Measurements from ENCODE around the gene YY1AP1. TPM values are rescaled to one million over a fixed set of nuclear protein-coding genes. Genes with fewer than 3 reads are reported as not detected.
A peak's percentile ranks its signal among the peaks of the same experiment; 100 is the strongest.
"Not testable (repeated sequence)": the region's sequence is repeated elsewhere in the genome, so short reads cannot be mapped to it uniquely, and the experiment has no call there.

YY1AP1 gene
- total RNA-seq, 2 experiments from 2014 or later: 68.9 to 81.9 TPM

DNA sequence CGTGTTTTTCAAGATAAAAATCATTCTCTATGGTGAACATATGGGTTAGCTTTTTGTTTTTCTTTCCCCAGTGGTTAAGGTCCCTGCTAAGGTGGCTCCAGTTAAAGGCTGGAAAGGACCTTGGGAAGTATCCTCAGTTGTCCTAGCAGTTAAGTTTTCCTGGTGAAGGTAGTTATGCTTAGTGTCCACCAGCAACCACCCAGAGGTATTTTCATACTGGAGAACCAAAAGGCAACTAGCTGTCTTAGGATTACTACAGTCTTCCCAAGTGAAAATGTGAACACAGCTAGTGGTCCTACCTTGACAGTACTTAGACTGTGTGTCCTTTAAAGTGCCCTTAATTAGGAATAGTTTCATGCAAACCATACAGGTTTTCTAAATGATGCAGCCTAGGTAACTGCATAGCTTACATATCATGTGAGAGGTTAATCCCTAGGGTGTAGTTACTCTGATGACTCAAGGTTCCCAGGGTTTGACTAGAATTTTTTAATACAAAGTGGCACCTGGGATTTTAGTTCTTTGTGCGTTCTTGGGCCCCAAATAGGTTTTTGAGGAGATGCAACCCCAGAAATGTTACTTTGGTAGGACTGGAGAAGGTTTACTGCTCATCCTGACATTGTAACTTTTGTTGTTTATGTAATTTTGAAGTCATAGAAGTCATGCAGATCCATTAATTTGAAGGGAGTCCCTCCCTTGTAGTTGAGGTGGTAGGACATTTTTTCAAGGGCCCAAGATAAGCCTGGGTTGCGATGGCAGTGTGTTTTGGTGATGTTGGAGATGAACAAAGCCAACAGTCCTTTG lies 36.5 kb downstream of the YY1AP1 start:
- Mint-ChIP-seq H3K27me3 (peaks cover 12% of the 10 kb centered on the region), H3K36me3 (ENCODE audit: low read depth) (no peaks in the 10 kb centered on the region), H3K4me3 (no peak overlapping the region), H3K9me3 (no peaks in the 10 kb centered on the region), H3K27ac (no peak overlapping the region), H3K4me1 (no peaks in the 10 kb centered on the region)
- POLR2A ChIA-PET: no interaction called here
- DNase-seq: no peak
- CTCF ChIA-PET: interaction anchor here (0.6 to 1.1 kb wide), 2 partner anchors 38 to 304 kb away, joined by 3 read pairs; no protein-coding TSS in a partner anchor

DNA sequence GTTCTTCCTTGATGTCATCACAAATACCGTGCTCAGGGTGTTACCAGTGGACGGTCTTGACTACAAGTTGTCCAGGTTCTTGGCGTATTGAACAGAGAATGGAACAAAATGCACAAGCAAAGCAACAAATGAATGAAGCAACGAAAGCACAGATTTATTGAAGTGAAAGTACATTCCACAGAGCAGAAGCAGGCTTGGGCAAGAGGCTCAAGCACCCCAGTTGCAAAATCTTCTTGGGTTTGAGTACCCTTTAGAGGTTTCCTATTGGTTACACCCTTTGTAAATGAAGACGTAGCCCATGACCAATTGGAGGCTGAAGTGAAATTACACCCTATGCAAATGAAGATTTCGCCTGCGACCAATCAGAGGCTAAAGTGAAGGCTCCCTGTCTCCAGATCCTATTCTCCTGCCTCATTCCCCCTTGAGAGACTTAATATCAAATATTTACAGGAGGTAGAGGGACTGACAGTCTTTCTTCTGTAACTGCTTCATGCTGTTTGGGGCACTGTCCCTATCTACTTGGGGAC lies 38.3 kb downstream of the YY1AP1 start:
- CTCF ChIA-PET: no interaction called here
- DNase-seq: no peak
- H3K9me3 Mint-ChIP-seq: no peaks in the 10 kb centered on the region
- no peak overlapping the region for H3K4me3 Mint-ChIP-seq
- no peak overlapping the region for H3K27ac Mint-ChIP-seq
- POLR2A ChIA-PET: no interaction called here
- H3K4me1 Mint-ChIP-seq: no peaks in the 10 kb centered on the region
- H3K27me3 Mint-ChIP-seq: peaks cover 12% of the 10 kb centered on the region
- no peaks in the 10 kb centered on the region for H3K36me3 Mint-ChIP-seq (ENCODE audit: low read depth)

DNA sequence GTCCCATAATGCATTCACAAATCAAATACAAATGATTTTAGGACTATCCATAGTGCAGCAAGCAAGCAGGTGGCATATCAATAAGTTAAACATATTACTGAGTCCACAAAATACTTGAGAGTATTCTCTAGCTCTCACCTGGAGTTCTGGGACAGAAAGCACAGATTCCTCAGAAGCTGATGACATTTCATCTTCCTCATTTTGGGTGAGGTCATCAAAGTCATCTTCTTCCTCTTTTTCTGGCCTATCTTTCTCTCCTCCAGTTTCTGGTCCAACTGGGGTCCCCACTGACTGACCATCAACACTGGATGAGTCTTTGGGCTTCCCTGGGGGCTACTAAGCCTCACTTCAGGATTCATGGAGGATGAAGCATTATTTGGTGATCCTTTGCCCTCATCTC lies 38.9 kb downstream of the YY1AP1 start:
- H3K27ac Mint-ChIP-seq: no peak overlapping the region
- no peak overlapping the region for H3K4me3 Mint-ChIP-seq
- H3K4me1 Mint-ChIP-seq: no peaks in the 10 kb centered on the region
- no peak for DNase-seq
- no peaks in the 10 kb centered on the region for H3K36me3 Mint-ChIP-seq (ENCODE audit: low read depth)
- ChIA-PET CTCF (interaction anchor here (0.7 kb wide), 1 partner anchor 433 kb away, joined by 3 read pairs; no protein-coding TSS in a partner anchor), POLR2A (no interaction called here)
- H3K9me3 Mint-ChIP-seq: no peaks in the 10 kb centered on the region
- H3K27me3 Mint-ChIP-seq: peaks cover 12% of the 10 kb centered on the region

DNA sequence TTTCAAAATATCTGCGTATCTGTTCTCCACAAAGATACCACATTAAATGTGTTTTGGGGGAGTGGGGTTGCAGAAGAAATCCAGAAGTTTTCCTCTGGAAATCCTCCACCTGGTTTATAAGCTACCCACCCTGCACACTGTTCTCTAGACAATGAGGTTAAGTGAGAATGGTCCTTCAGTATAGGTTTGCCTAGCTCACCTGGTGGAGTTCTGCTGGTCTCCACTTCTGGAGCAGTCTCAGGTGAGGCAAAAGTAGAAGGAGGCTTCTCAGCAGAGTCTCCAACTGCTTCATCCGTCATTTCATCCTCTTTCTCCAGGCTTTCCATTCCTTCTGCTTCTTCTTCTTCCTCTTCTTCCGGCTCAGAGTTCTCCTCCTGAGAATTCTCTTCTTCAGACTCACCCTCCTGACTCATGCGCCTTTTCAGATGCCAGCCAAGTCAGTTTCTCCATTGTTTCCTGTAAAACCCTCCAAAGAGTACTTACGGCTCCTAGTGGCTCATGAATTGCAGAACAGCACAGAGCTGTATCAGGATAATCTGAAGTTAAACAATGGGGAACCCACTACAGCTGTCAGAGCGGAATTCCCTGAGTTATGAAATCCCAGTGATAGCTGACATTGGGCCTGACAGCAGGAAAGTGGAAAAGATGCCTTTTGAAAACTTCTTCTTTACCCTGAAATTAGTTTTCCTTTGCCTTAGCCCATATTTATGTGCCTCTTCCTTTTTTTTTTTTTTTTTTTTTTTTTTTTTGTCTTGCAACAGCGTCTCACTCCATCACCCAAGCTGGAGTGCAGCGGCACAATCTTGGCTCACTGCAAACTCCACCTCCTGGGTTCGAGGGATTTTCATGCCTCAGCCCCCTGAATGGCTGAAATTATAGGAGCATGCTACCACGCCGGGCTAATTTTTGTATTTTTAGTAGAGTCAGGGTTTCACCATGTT lies 40.1 kb downstream of the YY1AP1 start:
- Mint-ChIP-seq H3K4me1 (no peaks in the 10 kb centered on the region), H3K36me3 (ENCODE audit: low read depth) (no peaks in the 10 kb centered on the region), H3K4me3 (no peak overlapping the region), H3K27me3 (peaks cover 12% of the 10 kb centered on the region), H3K27ac (no peak overlapping the region), H3K9me3 (peaks cover 6% of the 10 kb centered on the region)
- POLR2A ChIA-PET: no interaction called here
- DNase-seq: no peak
- CTCF ChIA-PET: interaction anchor here (0.8 kb wide), 1 partner anchor 398 kb away, joined by 3 read pairs; no protein-coding TSS in a partner anchor

DNA sequence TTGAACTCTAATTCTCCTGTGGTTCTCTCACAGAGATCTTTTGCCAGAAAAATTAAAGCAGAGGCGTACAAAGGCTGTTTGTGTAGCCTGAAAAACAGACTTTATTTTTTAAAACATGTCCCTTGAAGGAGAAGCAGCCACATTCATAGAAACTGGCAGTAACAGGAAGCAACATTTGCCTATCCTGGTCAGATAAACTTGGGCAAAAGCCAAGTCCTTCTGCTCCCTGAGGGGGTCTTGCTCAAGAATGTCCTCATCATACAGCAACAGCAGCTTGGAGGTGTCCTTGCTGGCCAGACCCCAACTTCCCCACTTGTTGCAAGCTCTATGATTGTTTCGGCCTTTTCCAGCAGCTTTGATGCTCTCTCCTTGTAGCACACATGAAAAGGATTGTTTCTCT lies 42.3 kb downstream of the YY1AP1 start:
- ChIA-PET POLR2A (no interaction called here), CTCF (interaction anchor here (0.5 to 1.2 kb wide), 3 partner anchors 47 to 395 kb away, joined by 3 read pairs; no protein-coding TSS in a partner anchor)
- Mint-ChIP-seq H3K9me3 (peaks cover 27% of the 10 kb centered on the region), H3K4me3 (no peak overlapping the region), H3K27ac (no peak overlapping the region), H3K4me1 (no peaks in the 10 kb centered on the region), H3K27me3 (peaks cover 7% of the 10 kb centered on the region), H3K36me3 (ENCODE audit: low read depth) (peaks cover 12% of the 10 kb centered on the region)
- no peak for DNase-seq

DNA sequence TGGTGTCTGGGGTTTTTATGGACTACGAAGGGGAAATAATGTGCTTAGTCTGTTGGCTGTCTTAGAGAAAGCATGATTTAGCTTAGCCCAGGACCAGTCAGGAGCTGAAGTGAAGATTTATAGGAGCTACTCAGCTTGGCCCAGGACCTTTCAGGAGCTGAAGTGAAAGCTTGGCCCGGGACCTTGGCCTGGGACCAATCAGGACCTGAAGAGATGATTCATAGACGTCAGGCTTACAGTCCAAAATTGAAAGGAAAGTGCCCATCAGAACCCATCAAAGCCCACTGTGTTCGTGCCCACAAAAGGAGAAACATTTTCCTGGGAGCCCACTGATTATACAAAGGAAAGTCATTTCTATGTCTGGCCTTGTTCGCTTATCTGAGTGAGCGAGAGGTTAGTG lies 42.9 kb downstream of the YY1AP1 start:
- H3K27me3 Mint-ChIP-seq: peaks cover 7% of the 10 kb centered on the region
- no peak for DNase-seq
- no peak overlapping the region for H3K27ac Mint-ChIP-seq
- H3K9me3 Mint-ChIP-seq: peaks cover 28% of the 10 kb centered on the region
- H3K36me3 Mint-ChIP-seq (ENCODE audit: low read depth): peaks cover 12% of the 10 kb centered on the region
- ChIA-PET POLR2A (no interaction called here), CTCF (no interaction called here)
- no peak overlapping the region for H3K4me3 Mint-ChIP-seq
- no peaks in the 10 kb centered on the region for H3K4me1 Mint-ChIP-seq

DNA sequence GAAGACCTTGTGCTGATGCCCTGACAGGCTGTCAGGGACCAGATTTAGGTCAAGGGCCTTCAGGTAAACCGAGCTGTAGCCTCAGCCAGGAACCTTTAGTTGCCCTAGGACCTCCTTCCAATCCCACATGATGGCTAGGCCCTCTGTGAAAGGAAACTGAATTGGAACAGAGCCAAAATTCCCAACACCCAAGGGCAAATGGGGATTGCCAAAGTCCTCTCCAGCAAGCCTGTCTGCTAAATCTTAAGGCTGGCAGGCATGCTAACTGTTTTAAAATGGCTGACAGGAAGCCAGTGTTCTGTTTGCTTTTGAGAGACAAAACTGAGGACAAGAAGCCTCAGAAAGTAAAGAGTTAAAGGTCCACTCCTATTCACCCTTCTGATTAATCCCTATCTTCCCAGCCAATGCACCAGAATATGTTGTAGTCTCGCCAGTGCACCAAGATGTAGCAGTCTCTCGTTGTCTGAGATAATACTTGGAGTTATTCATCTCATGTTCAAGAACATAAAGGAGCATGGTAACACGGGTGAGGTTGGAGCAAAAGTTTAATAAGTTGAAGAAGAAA lies 43.5 kb downstream of the YY1AP1 start:
- peaks cover 12% of the 10 kb centered on the region for H3K36me3 Mint-ChIP-seq (ENCODE audit: low read depth)
- DNase-seq: no peak
- H3K9me3 Mint-ChIP-seq: peaks cover 31% of the 10 kb centered on the region
- H3K27ac Mint-ChIP-seq: no peak overlapping the region
- ChIA-PET POLR2A (no interaction called here), CTCF (interaction anchor here (0.6 kb wide), 1 partner anchor 289 kb away, joined by 5 read pairs; no protein-coding TSS in a partner anchor)
- H3K4me1 Mint-ChIP-seq: no peaks in the 10 kb centered on the region
- H3K4me3 Mint-ChIP-seq: no peak overlapping the region
- H3K27me3 Mint-ChIP-seq: peaks cover 2% of the 10 kb centered on the region

DNA sequence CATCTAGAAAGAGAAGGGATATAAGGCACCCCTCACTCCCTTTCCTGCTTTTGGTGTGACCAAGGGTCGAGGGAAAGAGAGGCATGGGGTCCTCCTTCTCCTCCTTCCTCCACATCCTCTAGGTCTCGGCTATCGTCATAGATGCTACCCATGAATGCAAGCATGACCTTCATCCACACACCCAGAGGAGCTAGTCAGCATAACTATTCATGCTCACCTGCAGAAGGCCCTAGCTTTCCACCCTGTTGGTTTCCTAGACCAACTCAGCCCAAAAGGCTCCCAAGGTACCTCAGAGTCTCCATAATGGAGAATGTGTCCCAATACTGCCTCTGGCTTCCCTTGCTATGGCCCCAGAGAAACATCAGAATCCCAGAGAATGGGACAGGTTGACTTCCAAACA lies 45.3 kb downstream of the YY1AP1 start:
- ChIA-PET POLR2A (no interaction called here), CTCF (no interaction called here)
- DNase-seq: no peak
- Mint-ChIP-seq H3K36me3 (ENCODE audit: low read depth) (peaks cover 12% of the 10 kb centered on the region), H3K27me3 (no peaks in the 10 kb centered on the region), H3K27ac (no peak overlapping the region), H3K9me3 (peaks cover 33% of the 10 kb centered on the region), H3K4me1 (no peaks in the 10 kb centered on the region), H3K4me3 (no peak overlapping the region)

DNA sequence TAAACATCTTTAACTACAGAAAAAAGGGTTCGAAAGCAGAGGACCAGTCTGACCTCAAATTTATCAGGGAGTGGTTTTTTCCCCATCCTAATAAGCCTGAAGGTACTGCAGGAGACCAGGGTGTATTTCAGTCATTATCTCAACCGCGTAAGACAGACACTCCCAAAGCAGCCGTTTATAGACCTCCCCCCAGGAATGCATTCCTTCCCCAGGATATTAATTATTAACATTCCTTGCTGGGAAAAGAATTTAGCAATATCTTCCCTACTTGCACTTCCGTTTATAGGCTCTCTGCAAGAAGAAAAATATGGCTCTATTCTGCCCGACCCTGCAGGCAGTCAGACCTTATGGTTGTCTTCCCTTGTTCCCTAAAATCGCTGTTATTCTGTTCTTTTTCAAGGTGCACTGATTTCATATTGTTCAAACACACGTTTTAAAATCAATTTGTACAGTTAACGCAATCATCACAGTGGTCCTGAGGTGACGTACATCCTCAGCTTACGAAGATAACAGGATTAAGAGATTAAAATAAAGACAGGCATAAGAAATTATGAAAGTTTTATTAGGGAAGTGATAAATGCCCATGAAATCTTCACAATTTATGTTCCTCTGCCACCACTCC lies 45.9 kb downstream of the YY1AP1 start:
- H3K27ac Mint-ChIP-seq, DNase-seq, POLR2A ChIA-PET, H3K27me3 Mint-ChIP-seq, H3K4me3 Mint-ChIP-seq, H3K4me1 Mint-ChIP-seq: not testable (repeated sequence)
- H3K9me3 Mint-ChIP-seq: peaks cover 33% of the 10 kb centered on the region
- H3K36me3 Mint-ChIP-seq (ENCODE audit: low read depth): peaks cover 12% of the 10 kb centered on the region
- CTCF ChIA-PET: interaction anchor here (0.6 kb wide), 1 partner anchor 401 kb away, joined by 3 read pairs; no protein-coding TSS in a partner anchor

DNA sequence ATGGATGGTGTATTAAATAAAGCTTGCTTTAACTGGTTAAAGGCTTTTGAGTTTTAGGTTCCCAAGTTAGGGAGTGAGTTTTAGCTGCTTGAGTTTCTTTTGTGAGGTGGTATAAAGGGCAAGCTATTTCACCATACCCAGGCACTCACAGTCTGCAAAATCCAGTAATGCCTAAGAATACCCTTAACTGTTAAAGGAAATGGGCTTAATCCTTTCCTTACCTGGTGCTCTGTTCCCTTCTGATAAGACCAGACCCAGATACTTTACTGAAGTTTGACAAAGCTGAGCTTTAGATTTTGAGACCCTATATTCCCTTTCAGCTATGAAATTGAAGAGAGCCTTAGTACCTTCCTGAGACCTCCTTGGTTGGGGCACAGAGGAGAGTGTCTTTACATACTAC lies 48.2 kb downstream of the YY1AP1 start:
- DNase-seq: no peak
- Mint-ChIP-seq H3K27ac (no peak overlapping the region), H3K27me3 (no peaks in the 10 kb centered on the region), H3K36me3 (ENCODE audit: low read depth) (peaks cover 16% of the 10 kb centered on the region), H3K9me3 (peaks cover 33% of the 10 kb centered on the region), H3K4me1 (peaks cover 22% of the 10 kb centered on the region), H3K4me3 (no peak overlapping the region)
- CTCF ChIA-PET: no interaction called here
- POLR2A ChIA-PET: no interaction called here

DNA sequence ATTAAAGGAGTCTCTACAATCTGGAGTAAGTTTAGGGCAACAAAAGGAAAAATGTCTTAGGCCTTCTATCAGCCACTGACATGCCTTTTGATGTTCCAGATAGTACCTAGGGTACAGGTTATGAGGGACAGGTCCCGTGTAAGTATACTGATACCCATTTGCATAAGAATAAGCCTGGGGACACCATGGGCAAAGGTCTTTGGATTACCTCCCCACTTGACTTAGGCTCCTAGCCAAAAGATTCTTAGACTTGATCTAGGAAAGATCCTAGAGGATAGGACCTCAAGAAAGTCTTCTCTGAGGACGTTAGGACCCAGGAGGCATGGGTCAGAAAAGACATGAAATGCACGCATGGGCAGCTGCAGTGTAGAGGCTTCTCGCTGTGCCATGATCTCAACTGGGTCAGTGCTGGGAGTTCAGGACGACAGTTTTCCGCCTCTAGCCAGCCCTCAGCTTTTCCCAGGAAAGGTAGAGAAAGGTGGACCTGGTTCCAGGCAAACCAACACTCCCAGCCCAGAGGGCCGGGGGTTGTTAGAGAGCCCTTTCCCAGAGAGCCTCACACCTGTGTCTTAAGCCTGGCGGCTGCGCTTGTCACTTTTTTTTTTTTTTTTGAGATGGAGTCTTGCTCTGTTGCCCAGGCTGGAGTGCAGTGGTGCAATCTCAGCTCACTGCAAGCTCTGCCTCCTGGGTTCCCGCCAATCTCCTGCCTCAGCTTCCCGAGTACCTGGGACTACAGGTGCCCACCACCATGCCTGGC lies 52.0 kb downstream of the YY1AP1 start:
- H3K36me3 Mint-ChIP-seq (ENCODE audit: low read depth): peaks cover 4% of the 10 kb centered on the region
- H3K27me3 Mint-ChIP-seq: no peaks in the 10 kb centered on the region
- H3K4me1 Mint-ChIP-seq: peaks cover 22% of the 10 kb centered on the region
- H3K4me3 Mint-ChIP-seq: peak overlapping the region; percentile 86
- peak overlapping the region; percentile 94 for H3K27ac Mint-ChIP-seq
- POLR2A ChIA-PET: no interaction called here
- peaks cover 8% of the 10 kb centered on the region for H3K9me3 Mint-ChIP-seq
- DNase-seq: no peak
- CTCF ChIA-PET: interaction anchor here (0.6 to 0.7 kb wide), 2 partner anchors 109 to 280 kb away, joined by 3 to 4 read pairs; no protein-coding TSS in a partner anchor

DNA sequence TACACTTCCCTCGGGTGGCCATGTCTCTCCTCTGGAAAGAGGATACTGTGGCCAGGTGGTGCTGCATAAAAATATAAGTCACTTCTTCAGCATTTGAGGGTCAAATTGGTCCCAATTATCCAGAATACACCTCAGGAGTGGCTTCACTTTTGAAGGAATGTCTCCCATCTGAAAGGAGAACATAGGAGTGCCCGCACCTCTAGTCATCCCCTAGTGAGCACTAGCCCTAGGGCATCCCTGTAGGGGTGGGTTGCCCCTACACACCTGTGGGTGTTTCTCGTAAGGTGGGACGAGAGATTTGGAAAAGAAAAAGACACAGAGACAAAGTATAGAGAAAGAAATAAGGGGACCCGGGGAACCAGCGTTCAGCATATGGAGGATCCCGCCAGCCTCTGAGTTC lies 62.1 kb downstream of the YY1AP1 start:
- H3K27me3 Mint-ChIP-seq; POLR2A ChIA-PET; H3K27ac Mint-ChIP-seq; DNase-seq; H3K36me3 Mint-ChIP-seq (ENCODE audit: low read depth); H3K9me3 Mint-ChIP-seq; H3K4me1 Mint-ChIP-seq; H3K4me3 Mint-ChIP-seq; CTCF ChIA-PET: not testable (repeated sequence)

Measured in activated CD4-positive, alpha-beta T cell treated with anti-CD3 and anti-CD28 coated beads, Interleukin-2, amount 10 ng/mL, durations not matched to agents 7 days and 5 days (primary cell).